NAMALWA (cell line): ENCODE measurements around the gene MBNL1.

Experiments
- DNase-seq: peaks from one replicate; pipeline ENCODE4 v3.0.0-alpha.2; 2015; ENCODE audit warnings: low spot score

MBNL1 gene

GRCh38 chr3:152491922-152492321 lies 223.2 kb downstream of the MBNL1 start:
- no peak for DNase-seq

- DNase-seq, result no peak
These were observed 227.6 kb downstream of the MBNL1 start for GRCh38 chr3:152496286-152496685.

- DNase-seq, result no peak
These were observed 228.0 kb downstream of the MBNL1 start for GRCh38 chr3:152496716-152497115.

- no peak for DNase-seq
These were observed 228.7 kb downstream of the MBNL1 start for GRCh38 chr3:152497457-152497856.

DNA sequence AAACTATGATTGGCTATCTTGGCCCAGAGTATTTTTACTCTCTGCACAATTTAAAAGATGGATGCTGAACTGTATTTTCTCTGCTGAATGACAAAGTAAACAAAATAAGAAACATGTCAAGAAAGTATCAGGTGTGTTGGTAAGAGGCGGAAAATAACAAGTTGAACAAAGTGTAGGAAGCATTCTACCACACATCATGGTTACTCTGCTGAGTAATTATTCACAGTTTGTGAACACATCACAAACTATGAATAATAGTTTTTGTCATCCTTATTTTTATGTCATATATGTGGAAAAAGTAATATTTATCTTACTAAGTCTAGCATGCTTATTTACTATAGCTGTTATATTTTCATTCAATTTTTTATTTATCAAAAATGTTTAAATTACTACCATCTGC lies 229.2 kb downstream of the MBNL1 start:
- DNase-seq, result no peak

DNA sequence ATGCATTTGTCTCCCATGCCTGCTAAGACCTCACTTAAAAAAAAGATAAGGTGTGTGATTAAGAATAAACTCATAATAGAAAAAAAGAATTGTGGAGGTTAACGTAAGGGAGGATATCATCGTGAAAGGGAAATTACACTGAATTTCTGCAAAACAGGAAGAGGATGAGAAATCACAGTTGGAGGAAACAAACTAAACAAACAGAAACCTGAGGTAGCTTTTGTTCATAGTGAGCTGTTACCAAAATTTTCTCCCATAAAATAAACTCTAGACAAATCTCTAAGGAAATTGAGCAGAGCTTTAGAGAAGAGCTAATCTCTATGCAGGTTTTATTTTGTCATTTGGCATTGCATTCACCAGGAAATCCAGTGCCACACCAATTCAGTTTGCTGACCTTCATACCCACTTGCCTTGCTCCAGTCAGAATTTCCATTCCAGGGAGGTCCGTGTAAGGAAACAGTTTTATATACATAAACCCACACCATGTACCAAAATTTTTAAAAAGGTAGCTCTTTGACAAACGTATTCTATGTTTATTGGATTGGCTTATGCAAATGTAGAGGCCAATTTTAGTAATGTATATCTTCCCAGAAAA lies 231.2 kb downstream of the MBNL1 start:
- no peak for DNase-seq

GRCh38 chr3:152505926-152506325 lies 237.2 kb downstream of the MBNL1 start:
- DNase-seq, result no peak

- DNase-seq, result peak; percentile 58
These were observed 240.0 kb downstream of the MBNL1 start for GRCh38 chr3:152508705-152509104.

DNA sequence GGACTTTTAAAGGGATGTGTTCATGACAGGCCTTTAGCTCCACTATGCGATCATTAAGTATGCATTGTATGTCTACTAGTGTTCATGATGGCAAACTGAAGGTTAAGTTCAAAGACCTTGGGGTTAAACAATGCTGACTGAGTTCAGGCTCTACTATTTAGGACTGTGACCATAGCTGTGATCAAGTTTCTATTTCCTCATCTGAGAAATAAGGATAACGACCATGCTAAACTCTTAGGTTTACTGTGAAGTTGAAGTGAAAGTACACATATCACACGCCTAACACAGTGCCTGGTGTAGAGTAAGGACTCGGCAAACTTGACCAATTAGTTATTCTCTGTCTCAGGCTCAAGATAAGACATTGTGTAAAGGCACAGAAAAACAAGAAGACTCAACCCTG lies 243.2 kb downstream of the MBNL1 start:
- no peak for DNase-seq

DNA sequence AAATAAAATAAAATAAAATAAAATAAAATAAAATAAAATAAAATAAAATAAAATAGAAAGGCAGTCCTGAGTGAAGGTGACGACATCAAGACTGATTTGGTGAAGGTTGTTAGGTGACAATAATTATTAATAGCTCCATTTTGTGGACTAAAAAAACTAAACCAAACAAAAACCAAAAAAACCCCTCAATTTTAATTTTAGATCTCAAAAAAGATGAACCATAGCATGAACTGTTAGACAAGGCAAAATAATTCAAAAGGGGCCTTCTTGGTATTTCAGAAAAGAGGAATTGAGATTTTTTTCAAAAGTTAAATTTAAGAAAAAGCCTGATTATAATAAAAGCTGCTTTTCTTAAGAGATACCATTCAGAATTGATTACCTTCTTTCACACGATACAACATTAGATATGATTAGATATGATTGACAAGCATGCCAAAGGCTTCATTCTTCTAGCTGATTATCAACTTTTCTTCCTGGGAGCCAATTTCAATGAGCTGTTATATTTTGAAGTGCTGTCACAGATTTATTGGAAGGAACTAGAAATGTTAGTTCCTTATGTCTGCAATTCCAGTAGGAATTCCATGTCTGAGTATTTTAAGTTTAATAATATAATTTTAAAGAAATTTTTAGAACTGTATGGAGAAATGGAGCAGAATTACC lies 244.7 kb downstream of the MBNL1 start:
- DNase-seq, result no peak
